GM19438 (cell line): Measurements from ENCODE around the gene ARMC7.

ENCODE experiments used
- ATAC-seq: cut with Tn5 transposase; IDR thresholded peaks from one replicate; pipeline ENCODE4 v1.9.1; 2021; ENCODE audit warnings: low read depth; ENCODE audit not compliant: unreplicated experiment

ARMC7 gene

DNA sequence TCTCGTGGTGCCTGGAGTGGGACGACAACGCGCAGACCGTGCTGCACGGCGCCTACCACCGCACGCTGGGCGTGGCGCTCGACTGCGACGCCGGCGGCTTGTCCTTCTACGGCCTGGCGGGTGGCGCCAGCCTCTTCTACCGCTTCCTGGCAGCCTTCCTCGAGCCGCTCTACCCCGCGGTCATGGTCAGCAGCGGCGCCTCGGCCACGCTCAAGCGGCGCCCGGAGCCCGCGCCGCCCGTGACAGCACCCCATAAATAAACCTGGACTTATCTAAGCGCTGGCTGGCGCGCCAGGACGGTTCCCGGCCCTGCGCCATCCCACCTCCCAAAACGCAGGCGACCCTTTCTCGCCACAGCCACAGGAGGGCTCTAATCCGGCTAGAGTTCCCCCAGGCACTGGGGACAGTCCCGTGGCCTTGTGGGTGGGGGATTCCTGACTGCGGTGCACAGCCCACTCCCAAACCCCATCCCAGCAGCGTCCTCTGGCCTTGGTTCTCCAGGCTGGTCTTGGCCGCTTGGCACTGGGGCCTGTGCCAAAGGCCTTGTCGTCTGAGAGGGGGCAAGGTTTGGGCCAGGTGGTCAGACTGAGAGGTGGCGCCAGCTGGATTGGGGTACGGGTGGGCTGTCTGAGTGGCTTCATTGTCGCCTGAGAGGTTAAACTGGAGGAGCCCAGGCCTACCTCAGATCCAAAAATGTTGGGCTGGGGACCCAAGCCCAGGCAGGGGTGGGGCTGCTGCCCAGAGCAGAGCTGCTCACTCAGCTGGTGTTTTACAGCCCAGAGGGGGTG is 32.1 kb upstream of the ARMC7 start:
- peak; percentile 44 for ATAC-seq

DNA sequence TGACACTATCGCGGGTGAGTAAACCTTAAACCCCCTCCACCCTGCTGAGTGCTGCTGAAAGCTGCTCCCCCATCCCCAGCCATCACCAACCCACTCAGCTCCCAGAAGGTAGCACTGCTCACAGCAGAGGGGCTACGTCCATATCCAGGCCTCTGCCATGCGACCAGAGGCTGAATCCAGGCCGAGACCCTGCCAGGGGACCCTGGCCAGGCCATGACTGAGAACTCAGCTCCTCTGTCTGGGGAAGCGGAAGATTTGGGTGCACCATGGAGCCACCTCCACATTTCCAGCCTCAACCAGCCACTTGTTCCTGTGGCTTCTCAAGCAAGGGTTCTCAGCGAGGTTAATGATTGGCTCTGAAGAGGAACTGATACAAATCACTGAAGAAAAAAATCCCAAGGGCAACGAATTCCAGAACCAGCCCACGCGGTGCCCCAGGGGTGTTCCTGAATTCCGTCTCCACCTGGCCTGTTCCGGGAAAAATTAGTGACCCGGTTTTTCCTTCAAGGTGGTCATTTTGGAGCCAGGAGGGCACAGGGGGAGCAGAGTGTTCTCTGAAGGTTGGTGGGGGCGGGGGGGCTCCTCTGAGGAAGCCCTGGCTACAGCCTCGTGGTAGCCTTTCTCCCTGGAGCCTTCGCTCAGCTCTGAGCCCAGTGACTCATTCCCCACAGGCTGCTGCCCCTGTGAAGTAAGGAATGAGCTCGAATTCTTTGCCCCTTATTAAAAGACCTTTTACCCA is 31.3 kb upstream of the ARMC7 start:
- peak; percentile 55 for ATAC-seq

DNA sequence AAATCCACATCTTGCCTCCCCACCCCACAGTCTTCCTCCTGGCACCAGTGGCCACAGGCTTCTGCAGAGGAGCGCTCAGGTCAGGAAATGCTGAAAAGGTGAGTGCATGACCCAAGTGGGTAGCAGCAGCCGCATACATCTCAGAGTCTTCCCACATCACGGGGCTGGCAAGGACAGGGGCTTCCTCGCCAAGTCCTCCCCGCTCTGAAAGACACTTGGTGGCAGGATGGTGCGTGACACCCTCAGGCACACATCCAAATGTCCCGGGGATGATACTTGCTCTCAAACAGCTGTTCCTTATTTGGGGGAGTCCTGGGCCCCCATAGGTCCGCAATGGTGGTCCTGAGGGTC is 30.8 kb upstream of the ARMC7 start:
- ATAC-seq = no peak

DNA sequence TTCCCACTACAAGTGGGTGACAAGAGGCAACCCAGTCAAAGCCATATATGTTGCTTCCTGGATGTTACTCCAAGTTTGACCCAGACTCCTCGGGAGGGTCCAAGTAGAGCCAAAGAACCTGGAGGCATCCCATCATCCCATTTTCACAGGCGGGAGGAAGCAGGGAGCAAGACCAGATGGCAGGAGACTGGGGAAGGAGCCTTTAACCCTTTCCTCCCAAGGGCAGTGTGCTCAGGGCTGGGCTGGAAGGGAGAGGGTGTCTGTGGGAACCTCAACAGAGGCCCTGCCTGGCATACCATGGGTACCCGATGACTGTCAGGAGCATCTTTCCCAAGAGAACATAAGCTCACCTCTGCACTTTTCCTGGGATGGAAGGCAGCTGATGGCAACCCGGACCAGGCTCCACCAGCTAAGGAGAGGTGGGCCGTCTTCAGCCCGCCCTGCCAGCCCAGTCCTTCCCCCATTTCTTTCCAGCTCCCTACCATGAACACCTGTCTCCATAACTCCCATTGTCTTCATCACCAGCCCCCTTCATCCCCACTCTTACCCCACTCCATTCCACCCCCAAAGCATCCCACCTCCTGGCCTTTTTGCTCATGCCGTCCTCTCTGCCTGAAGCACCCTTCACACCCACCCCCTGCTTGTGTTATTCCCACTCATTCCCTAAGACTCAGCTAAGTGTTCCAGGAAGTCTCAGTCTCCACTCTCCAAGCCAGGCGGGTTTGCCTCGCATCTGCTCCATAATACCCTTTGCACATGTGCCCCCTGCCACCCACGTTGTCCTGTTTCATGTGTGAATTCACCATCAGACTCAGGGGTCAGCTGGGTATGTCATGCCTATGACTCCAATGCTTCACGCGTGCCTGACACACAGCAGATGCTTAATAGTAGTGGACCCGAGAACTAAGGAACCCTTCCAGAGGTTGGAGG is 27.9 kb upstream of the ARMC7 start:
- ATAC-seq = no peak

DNA sequence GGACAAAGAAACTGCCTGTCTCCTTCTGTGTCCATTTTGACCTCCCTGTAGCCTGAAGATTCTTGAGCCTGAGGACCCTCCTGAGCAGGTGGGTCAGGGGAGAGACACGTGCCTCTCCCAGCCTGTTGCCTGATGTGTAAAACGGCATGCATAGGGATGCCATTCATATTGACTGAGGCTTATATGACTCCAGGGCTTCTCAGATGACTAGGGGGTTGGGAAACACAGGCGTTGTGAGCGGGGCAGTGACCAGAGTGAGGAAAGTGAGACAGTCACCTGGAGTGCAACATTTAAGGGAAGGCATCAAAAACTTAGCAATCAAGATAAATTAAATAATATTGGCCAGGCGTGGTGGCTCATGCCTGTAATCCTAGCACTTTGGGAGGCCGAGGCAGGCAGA is 27.1 kb upstream of the ARMC7 start:
- no peak for ATAC-seq

DNA sequence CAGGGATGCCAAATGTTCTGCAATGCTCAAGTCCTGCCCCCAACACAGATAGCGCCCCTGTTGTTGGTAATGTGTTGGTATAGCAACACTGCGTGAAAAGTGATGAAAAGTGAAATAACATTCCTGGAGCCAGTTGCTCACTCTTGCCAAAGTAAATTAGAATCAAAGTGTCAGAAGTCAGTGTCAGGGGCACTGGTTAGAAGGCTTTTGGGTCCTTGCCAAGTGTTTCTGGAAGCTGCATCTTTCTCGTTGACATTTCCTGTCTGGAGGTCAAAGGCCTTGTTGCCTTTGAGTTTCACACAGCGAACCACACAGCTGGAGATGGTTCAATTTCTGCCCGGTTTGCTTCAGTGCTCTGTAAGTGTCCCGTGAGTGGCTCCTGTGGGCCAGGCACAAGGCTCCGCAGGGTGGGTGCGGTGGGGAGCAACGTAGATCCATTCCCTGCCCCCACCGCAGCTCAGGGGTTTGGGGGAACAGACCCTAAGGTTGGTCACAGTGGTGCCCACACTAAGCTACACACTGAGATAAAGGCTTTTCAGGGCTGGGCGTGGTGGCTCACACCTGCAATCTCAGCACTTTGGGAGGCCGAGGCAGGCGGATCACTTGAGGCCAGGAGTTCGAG is 25.6 kb upstream of the ARMC7 start:
- no peak for ATAC-seq

DNA sequence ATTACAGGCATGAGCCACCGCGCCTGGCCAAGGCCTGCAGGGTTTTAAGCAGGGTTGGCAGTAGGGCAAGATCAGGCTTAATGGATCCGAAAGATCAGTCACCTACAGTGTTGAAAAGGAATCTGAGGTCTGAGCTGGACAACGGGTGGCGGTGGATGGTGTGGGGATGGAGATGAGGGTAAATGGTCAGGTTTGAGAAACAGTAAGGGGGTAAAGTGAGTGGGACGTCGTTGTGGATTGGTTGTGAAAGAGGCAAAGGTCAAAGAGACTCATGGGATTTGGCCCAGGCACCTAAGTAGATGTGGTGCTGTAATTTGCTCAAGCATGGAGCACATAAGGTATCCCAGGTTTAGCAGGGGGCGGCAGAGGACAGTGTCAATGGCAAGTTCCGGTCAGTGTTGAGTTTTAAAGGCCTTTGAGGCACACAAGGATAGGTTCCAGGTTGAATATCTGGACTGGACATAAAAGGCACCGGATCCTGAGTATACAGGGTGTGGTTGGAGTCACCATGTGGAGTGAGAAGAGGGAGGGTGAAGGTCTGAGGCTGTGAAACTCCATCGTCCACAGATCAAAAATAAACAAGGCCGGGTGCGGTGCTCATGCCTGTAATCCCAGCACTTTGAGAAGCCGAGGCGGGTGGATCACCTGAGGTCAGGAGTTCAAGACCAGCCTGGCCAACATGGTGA is 23.1 kb upstream of the ARMC7 start:
- no peak for ATAC-seq

DNA sequence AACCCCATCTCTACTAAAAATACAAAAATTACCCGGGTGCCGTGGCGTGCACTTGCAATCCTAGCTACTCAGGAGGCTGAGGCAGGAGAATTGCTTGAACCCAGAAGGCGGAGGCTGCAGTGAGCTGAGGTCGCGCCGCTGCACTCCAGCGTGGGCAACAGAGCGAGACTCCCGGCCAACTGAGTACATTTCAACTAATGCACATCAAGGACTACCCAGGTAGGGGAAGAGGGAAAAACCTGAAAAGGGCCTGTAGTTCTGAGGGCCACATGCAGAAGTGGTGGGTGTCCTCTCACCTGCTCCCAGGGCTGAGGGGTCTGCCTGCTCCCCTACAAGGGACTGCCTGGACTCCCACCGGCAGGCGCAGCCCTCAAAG is 22.6 kb upstream of the ARMC7 start:
- ATAC-seq = no peak

DNA sequence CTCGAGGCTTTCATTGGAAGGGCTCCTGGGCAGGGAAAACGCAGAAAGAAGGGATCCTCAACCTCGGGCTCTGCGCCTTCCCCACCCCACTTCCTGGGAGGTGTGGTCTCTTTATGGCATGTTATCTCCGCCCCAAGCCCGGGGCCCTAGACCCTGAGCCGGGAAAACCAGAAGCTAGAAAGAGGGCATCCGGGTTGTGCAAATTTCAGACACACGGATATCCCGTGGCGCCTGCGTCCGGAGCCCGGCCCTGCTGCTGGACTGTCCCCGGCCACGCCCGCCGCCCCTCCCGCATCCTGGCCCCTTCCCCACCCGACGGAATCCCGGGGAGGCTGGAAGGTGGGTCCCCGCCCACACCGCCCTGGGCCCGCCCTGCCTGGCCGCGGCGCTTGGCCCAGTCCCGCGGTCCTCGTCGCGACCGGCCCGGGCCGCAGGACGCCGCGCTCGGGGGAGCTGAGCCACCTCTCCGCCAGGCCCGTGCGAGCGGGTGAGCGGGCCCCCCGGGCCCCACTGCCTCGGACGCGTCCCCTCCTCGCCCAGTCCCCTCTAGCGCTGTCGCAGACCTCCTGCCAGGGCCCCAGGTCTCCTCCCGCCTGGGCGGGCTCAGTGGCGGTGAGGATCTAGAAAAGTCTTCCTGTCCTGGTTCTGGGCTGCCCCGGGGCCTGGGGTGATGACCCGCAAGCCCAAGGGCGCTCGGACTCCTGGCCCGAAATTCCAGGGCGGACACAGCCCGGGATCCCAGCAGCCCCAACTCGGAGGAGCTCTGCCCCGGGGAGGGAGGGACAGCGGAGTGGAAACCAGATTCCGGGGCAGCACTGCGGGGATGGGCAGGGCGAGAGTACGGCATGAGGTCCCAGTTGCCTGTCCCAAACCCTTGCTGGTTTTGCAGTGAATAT is 22.0 kb upstream of the ARMC7 start, which contains the start of gene SLC16A5:
TSS of gene SLC16A5 (plus strand) at position 397 of the 896 bp plus-strand sequence. CDS start 5,683 bp downstream, outside the sequence.
- peak; percentile 67 for ATAC-seq

DNA sequence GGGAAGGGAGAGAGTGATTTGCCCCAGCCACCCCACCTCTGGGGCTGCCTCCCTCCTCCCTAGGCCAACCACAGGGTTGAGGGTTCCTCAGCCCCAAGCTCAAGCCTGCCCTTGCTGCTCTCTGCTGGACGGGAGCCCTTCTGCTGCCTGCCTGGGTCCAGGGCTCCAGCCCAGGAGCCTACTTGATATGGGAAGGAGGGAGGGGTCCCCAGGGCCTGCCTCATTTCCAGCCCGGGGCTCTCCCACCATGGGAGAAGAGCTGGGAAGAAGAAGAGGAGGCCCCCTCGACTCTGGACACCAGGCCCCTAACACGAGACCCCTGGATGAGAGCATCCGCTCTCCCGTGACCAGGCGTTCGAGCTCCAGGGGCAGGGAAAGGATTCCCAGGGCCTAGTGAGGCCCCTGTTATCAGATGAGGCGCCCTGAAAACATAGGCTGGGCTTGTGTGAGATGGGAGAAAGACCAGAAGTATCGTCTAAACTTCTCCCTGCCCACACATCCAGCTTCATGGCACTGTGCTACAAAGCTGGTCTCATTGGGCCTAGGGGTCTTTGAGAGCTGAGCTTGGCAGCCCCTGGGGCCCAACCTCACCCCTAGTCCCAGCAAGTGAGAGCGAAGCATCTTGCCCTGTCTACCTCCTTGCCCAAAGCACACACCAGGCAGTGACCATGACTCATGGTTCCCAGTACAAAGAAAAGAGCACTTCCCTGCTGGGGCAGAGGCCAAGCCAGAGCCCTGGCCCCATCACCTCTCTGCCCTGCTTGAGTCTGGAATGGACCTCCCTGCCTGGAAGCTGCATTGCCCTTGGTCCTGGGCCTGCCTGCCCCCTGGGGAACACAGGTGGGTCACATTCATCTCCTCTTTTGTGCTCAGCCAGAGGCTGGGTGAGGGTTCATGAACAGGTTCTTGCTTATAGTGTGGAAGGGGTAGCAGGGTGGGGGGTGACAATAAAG is 21.0 kb upstream of the ARMC7 start:
- ATAC-seq = no peak

DNA sequence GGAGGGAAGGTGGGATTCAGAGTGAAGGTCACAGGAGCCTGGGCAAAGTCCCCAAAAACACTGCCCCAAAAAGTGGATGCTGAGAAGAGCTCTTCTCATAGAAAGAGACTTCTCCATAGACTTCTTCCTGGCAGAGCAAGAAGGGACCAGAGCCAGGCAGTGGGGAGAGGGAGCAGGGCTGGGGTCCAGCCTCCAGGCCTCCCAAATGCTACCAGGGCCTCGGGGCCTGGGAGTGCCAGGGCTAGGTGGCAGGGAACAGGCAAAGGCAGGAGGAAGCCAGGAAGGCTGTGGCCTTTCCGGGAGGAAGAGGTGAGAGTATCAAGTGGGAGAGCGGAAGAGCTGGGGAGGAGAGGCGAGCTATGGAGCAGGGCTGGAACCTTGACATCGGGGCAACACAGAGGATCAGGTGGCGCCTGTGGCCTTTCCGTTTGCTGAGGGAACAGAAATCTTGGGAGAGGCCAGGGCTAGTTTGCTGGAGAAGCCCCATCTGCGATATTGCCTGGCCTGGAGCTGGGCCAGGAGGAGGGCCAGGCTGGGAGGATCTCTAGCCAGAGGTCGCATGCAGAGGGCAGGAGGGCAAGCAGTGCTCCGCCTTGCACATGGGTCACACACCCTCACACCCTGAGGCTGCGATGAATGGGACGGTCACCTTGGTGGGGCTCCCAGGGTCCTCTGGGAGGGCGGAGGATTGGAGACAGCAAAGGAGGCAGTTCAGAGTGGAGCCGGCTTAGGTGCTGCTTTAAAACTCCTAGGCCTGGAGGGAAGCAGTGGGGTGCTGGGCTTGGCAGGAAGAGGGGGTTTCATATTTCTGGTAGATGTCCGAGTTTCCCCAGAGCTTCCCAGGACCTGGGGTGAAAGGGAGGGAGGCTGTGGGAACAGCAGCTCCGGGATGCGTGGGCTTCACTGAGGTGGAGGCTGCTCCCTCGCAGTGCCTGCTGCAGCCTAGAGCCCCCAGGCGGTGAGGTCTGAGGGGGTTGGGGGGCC is 18.6 kb upstream of the ARMC7 start:
- ATAC-seq = no peak

DNA sequence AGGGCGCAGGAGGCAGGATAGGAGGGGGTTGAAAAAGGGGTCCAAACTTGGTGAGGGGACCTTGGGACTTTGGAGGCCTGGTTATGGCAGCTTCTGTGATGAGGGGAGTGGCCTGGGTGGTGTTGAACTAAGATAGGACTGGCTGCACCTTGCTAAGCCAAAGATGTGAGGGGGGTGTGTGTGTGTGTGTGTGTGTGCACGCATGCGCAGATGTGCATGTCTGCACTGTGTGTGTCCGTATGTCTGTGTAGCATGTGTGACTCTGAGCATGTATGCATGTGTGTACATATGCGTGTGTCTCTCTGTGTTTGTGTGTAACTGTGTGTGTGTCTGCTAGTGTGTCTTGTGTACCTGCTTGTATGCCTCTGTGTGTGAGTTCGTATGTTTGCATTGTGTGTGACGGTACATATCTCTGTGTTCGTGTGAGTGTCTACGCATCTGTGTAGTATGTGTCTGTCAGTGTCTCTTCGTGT is 17.9 kb upstream of the ARMC7 start:
- no peak for ATAC-seq

DNA sequence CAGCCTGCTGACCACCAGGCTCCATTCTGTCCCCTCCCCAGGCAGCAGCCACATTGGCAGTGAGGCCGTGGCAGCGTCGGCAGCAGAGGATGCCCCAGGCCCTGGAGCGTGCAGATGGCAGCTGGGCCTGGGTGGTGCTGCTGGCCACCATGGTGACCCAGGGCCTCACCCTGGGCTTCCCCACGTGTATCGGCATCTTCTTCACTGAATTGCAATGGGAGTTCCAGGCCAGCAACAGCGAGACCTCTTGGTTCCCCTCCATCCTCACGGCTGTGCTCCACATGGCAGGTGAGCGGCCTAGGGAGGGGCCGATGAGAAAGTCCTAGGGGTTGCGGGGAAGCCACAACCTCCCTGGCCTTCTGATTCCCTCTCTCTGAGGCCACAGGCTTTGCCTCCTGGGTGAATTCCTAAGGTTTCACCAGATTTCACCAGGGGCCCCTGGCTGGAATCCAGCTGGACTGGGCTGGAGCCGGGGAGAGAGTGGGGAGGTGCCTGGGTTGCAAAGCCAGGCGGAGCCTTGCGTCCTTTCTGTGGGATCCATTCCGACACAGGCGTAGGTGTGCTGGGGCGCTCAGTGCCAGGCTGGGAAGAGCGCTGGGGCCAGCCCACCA is 16.1 kb upstream of the ARMC7 start:
- ATAC-seq = no peak

DNA sequence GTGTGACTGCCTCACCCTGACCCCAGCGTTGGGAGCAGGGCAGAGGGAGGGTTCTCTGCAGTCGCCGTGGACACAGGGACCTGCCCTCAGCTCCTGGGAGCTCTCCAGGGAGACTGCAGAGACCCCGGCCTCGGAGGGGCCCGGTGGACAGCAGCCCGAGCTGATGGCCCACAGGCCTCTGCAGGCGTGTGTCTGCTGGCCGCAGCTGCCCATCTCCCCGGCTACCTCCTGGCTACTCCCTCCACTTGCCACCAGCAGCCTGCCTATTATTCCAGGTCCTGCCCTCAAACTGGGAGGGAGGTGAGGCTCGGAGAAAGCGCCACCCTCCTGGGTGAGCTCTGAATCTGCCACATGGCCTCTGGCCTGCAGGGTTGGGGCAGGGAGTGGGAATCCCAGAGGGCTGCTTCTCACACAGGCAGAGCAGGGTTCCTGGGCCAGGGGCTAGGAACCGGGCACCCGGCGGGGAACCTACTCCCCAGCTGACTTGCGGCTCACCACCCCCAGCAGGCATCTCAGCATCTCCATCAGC is 14.8 kb upstream of the ARMC7 start:
- ATAC-seq = no peak

DNA sequence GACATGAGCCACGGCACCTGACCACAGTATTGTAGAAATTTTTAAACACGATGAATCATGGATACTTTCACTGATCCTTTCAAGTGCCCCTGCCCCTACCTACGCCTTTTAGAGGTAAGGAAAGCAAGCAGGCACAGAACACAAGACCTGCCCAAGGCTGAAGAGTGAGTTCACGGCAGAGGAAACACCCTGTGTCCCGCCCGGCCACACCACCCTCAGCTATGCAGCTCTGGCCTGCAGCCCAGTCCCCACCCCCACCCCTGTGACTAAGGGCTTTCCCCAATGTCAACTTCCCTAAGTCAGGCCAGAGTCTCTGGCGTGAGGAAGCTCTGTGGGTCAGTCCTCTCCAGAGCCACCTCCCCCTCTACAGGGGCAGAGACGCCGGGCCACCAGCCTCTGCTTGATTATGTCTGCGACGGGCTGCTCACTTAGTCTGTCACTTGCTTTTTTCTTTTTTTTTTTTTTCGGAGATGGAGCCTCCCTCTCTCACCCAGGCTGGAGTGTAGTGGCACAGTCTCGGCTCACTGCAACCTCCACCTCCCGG is 13.6 kb upstream of the ARMC7 start:
- ATAC-seq = no peak

DNA sequence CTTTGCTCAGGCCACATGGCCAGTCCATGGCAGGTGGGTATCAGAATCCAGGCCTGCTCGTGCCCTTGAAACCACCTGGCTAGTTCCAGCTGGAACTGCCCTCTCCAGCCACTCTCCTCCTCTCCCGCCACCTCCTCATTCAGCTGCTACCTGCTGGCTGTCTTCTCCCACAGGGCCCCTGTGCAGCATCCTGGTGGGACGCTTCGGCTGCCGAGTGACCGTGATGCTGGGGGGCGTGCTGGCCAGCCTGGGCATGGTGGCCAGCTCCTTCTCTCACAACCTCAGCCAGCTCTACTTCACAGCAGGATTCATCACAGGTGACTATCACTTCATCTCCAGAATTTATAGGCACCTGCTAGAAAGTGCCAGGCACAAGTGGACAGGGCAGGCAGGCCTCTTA is 11.9 kb upstream of the ARMC7 start:
- no peak for ATAC-seq
